T47D (cell line): ENCODE results near the gene IKBKG.
"Not testable (repeated sequence)": the region's sequence is repeated elsewhere in the genome, so short reads cannot be mapped to it uniquely, and the experiment has no call there.

Experiments used
- DNase-seq, 2 experiments: peaks; one replicate each; pipeline versions ENCODE4 v3.0.0 to v3.0.0-alpha.2; 2011 to 2012; ENCODE audit warnings: low read depth in 1 of 2, low spot score in 1 of 2
- JUND ChIP-seq: IDR thresholded peaks from 2 replicates; pipeline ENCODE4 v1.6.1; 2012; ENCODE audit warnings: low read depth
- in situ Hi-C: cut with HindIII; loops from 2 replicates; pipeline ENCODE4 v1.10.0; 2016; ENCODE audit warnings: low sequenced_read_pairs, low pct_unique_long_range_greater_than_20kb

IKBKG gene

DNA sequence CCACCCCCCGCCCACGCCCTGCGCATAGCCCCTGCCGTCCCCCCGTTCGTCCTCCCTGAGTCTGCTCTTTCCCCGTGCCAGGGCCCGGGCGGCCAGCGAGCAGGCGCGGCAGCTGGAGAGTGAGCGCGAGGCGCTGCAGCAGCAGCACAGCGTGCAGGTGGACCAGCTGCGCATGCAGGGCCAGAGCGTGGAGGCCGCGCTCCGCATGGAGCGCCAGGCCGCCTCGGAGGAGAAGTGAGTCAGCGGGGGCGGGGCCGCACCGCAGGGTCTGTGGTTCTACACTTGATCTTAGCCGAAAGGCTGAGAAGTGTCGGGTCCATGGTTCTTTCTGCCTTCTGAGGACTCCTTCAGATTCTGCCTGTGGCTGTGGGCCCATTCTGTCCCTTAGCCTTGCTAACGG lies 12.9 kb downstream of the IKBKG start:
- DNase-seq, in situ Hi-C loops: not testable (repeated sequence)

DNA sequence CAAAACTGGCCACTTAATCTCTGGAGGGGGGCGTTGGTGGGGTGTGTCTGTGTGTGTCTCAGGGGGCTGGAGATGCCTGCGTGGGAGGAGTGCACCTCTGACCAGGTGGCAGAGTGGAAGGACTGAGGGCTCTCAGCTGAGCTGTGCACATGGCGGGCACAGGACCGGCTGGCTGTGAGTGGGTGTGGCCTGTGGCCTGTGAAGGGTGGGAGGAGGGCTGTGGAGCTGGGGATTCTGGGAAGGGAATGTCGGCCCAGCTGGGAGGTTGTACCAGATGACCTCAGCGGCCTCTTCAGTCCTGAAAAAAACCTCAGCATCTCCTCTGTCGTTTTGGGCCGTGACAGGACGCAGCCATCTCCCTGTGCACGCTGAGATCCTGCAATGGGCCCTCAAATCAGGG lies 14.9 kb downstream of the IKBKG start:
- DNase-seq, in situ Hi-C loops: not testable (repeated sequence)

DNA sequence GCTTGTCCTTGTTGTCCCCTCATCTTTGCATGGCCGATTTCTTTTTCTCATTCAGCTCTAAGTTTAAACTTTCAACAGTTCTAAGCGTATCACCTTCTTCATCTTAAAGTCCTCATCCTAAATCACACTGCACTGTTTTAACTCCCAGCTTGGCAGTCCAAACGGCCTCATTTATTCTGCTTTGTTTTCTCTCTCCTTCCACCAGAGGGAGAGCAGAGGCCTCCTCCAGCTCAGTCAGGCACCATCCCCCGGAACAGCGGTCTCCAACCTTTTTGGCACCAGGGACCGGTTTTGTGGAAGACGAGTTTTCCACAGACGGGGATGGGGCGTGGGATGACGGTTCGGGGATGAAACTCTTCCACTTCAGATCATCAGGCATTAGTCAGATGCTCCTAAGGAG lies 22.9 kb downstream of the IKBKG start:
- in situ Hi-C loops, DNase-seq: not testable (repeated sequence)

DNA sequence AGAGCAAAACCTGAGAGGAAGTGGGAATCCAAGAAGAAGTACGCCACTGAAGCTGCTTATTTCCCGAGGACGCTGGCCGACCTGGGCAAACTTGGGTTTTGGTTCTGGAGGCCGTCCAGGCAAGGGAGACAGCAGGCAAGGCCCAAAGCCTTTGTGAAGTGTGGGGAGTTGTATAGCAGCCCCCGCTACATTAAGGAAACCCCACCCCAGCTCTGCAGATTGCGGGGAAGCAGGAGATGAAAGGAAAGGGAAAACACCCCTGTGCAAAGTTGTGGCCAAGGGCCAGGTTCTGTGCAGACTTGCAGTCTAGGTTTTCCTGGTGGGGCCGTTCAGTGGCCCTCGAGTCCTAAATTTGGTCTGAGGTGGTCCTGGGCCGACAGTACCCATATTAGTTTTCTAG lies 25.6 kb downstream of the IKBKG start:
- DNase-seq, in situ Hi-C loops: not testable (repeated sequence)

DNA sequence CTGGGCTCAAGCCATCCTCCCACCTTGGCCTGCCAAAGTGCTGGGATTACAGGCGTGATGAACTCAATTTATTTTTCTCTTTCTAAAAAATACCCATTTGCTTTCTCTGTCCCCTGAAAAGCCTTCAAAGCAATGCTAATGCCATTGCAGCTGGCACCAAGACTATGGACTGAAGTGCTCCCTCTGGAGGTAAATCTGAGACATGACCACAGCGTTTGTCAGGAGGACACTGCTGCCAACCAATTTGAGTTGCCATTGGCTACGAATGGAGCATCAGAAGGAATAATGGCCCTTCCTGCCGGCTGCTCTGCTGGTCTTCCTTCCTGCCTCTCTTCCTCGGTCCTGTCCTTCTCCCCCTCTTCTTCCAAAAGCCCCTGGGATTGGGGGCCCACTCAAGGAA lies 27.7 kb downstream of the IKBKG start:
- in situ Hi-C loops, DNase-seq: not testable (repeated sequence)

DNA sequence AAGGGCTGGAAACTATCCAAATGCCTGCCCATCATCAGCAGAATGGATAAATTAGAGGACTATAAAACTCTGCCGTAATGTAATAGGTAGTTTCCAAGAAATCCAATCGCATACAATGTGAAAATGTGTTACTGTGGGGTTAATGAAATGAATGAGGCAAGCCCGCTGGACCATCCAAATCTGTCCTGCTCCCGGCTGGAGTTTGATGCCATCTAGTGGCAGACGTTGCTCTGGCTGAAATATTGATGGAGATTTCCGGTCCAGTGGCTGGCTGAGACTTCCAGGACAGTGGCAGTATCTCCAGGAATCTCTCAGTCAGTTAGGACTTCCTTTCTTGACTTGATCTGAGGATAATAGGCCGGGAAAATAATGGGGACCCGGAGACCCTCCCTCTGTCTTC lies 35.6 kb downstream of the IKBKG start:
- in situ Hi-C loops, DNase-seq: not testable (repeated sequence)

DNA sequence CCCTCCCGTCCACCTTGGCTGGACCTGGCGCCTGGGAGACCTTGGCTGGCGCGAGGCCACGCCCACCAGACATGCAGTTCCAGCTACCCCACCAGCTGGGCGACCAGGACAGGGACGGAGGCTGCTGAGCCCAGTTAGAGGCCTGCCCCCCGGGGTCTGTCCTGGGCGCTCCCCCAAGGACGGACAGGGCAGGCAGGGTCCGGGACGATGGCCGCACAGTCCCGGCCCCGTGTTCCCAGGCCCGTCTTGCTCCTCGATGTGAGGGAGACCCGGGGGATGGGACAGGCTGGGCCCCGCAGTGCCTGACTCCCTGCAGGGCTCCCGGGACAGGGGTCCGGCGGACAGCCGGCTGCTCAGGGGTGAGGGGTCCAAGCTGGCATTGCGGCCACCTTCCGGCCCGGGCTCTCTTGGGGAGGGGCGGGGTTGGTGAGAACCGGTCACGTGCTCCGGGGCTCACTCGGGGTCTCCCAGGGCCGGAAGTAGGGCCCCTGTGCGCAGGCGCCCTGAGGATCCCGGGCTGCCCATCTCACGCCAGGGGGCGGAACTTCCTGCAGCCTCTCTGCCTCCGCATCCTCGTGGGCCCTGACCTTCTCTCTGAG lies 37.3 kb downstream of the IKBKG start, which contains the start of gene CTAG1A:
TSS of gene CTAG1A (plus strand) at position 549 of the 599 bp plus-strand sequence. CDS start 74 bp downstream, outside the sequence.
- in situ Hi-C loops, DNase-seq: not testable (repeated sequence)

DNA sequence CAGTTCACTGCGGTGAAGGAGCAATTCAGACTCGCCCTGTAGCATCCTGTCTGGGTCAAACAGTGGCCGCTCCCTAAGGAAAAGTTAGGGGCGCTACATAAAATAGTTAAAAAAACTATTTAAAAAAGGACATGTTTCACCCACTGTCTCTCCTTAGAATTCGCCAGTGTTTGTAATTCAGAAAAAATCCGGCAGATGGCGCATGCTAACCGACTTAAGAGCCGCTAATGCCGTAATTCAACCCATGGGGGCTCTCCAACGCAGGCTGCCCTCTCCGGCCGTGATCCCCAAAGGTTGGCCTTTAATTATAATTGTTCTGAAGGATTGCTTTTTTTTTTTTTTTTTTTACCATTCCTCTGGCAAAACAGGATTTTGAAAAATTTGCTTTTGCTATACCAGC lies 43.0 kb downstream of the IKBKG start:
- DNase-seq, in situ Hi-C loops: not testable (repeated sequence)

DNA sequence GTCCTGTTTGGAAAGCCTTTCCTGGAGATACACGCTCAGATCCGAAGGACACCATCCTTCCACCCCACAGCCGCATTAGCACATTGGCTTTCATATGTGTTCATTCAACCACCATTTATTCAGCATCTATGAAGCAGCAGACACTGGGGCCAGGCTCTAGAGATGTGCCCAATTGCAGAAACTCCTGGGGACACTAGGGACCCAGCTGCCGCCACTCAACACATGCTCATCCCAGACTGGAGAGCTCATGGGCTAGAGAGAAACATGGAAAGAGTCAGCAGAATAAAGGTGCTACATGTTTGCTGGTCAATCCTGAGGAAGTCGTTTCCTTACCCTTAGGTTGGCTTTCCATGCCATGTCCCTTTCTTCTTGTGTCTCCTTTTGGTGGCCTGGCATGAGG lies 45.1 kb downstream of the IKBKG start:
- no peak for DNase-seq
- no peak for TF ChIP-seq JUND
- in situ Hi-C loops: no loop called here

DNA sequence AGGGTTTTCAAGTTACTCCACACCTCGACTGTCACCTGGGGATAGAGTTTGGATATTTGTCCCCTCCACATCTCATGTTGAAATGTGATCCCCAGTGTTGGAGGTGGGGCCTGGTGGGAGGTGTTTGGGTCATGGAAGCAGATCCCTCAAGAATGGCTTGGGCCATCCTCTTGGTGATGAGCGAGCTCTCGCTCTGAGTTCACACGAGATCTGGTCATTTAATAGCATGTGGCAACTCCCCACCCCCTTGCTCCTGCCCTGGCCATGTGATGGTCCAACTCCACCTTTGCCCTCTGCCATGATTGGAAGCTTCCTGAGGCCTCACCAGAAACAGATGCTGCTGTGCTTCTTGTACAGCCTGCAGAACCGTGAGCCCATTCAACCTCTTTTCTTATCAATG lies 45.8 kb downstream of the IKBKG start:
- in situ Hi-C loops: no loop called here
- TF ChIP-seq JUND: no peak
- DNase-seq: no peak

DNA sequence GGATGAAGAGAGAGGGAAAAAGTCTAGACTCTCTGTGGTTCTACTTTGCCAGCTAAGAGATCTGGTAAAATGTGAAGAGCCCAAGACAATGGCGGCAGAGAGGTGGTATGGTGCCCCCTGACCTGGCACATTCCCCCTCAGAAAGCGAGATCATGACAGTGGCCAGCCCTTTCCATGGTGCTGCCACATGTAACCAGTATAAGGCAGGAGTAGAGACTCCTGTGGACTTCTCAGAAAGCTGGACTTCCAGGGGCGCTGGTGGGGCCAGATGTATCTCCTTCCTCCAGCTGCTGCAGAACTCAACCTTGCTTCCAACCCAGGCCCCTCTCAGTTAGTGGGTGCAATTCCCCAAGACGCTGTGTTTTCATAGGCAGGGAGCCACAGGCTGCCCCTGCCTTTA lies 47.1 kb downstream of the IKBKG start:
- in situ Hi-C loops: no loop called here
- TF ChIP-seq JUND: no peak

DNA sequence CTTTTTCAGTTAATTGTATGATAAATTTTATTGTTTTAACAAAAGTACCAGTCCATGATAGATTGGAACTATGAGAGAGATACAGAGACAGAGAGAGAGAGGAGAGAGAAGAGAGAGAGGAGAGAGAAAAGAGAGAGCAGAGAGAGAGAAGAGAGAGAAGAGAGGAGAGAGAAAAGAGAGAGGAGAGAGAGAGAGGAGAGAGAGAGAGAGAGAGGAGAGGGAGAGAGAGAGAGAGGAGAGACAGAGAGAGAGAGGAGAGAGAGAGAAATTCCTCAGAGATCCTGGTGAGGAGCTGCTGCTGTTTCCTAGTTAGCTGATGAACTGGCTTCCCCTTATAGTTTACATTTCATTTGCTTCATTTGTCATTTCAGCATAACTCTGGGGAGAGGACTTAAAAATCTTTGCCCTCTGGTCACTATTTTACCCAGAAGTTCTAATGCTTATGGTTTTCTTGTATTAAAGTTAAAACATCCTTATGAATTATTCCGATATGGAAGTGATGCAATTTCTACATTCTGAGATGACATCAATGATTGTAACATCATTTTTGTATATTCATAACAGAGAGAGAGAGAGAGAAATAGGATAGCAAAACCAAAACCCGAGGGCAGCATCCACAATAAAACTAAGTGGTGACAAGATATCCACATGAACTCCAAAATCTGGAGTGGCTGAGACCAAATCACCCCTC lies 48.3 kb downstream of the IKBKG start:
- in situ Hi-C loops: no loop called here
- no peak for DNase-seq
- TF ChIP-seq JUND: no peak

More for the DNA sequence above, 47.1 kb downstream of the IKBKG start:
- no peak for DNase-seq

DNA sequence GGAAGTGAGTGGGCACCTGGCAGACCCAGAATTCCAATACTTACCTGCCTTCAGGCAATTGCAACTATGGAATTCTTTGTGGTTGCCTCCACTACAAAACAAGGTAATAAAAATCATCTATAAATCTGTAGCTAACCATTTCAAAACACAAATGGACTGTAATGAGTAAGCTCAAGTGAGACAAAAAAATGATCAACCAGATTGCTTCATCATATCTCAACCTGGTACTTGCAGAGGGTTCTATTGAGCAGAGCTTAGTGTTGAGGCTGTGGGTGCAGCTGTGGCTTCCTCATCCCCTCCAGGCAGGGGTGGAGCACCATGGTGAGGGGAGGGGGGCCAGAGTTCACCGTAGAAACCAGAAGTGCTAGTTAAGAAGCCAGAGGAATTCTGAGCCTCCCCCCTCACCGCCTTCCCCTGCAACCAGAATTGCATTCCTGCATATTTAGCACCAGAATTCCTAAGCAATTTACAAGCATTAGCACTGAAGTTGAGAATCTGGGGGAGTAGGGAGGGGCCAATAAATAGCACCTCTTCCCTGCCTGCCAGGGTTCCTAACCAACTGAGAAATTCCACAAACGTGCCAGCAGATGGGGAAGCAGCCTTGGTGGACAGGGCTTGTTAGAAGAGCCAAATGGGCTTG lies 49.0 kb downstream of the IKBKG start:
- no peak for TF ChIP-seq JUND
- in situ Hi-C loops: no loop called here
- DNase-seq: peak; percentile 42 to 80

DNA sequence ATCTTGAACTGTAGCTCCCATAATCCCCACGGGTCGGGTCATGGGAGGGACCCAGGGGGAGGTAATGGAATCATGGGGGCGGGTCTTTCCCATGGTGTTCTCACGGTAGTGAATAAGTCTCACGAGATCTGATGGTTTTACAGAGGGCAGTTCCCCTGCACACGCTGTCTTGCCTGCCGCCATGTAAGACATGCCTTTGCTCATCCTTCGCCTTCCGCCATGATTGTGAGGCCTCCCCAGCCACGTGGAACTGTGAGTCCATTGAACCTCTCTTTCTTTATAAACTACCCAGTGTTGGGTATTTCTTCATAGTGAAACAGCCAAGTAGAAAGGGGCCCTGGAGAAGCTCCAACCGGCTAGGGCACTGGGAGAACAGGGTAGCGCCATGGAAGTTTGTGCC lies 49.8 kb downstream of the IKBKG start:
- in situ Hi-C loops: no loop called here
- DNase-seq: no peak
- TF ChIP-seq JUND: no peak
